ENCODE results near the gene POLR1A. TPM values are rescaled to one million over a fixed set of nuclear protein-coding genes. Genes with fewer than 3 reads are reported as not detected.

The POLR1A gene
- total RNA-seq, 1 donor from 2014 or later: 61.6 TPM

DNA sequence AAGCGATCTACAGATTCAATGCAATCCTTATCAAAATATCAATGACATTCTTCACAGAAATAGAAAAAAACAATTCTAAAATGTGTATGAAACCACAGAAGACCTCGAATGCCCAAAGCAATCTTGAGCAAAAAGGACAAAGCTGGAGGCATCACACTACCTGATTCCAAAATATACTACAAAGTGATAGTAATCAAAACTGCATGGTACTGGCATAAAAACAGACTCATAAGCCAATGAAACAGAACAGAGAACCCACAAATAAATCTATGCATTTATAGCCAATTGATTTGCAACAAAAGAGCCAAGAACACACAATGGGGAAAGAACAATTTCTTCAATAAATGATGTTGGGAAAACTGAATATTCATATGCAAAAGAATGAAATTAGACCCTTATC is 99.2 kb downstream of the POLR1A start:
- Mint-ChIP-seq H3K4me1 (peaks cover 7% of the 10 kb centered on the region), H3K9me3 (peaks cover 41% of the 10 kb centered on the region), H3K27ac (no peak overlapping the region), H3K27me3 (ENCODE audit: low read depth) (no peaks in the 10 kb centered on the region), H3K4me3 (no peak overlapping the region), H3K36me3 (peaks cover 20% of the 10 kb centered on the region)
- TF ChIP-seq, protein P1, sequence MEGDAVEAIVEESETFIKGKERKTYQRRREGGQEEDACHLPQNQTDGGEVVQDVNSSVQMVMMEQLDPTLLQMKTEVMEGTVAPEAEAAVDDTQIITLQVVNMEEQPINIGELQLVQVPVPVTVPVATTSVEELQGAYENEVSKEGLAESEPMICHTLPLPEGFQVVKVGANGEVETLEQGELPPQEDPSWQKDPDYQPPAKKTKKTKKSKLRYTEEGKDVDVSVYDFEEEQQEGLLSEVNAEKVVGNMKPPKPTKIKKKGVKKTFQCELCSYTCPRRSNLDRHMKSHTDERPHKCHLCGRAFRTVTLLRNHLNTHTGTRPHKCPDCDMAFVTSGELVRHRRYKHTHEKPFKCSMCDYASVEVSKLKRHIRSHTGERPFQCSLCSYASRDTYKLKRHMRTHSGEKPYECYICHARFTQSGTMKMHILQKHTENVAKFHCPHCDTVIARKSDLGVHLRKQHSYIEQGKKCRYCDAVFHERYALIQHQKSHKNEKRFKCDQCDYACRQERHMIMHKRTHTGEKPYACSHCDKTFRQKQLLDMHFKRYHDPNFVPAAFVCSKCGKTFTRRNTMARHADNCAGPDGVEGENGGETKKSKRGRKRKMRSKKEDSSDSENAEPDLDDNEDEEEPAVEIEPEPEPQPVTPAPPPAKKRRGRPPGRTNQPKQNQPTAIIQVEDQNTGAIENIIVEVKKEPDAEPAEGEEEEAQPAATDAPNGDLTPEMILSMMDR (IDR thresholded peaks at IDR 0.05; ENCODE audit: unreplicated experiment): no peak
- DNase-seq (ENCODE audit: low spot score in 2 of 2, unreplicated experiment in 2 of 2): no peak

DNA sequence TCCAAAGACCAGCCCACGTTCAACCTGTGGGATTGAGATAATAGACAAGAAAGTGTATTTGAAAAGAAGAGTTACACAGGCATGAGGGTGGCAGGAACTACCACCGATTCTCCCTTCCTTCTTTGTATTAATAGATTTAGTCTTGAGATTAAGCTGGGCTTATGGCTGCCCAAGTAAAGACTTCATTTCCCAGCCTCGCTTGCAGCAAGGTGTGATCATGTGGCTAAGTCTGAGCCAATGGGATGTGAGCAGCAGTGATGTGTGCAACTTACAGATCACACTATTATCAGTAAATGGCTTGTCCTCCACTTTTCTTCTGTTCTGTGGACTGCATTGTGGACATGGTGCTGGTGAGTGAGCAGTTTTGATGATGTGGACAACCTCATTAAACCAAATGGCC is 101.7 kb downstream of the POLR1A start:
- TF ChIP-seq, protein P1 (IDR thresholded peaks at IDR 0.05; ENCODE audit: unreplicated experiment): no peak
- H3K4me1 Mint-ChIP-seq: peaks cover 29% of the 10 kb centered on the region

DNA sequence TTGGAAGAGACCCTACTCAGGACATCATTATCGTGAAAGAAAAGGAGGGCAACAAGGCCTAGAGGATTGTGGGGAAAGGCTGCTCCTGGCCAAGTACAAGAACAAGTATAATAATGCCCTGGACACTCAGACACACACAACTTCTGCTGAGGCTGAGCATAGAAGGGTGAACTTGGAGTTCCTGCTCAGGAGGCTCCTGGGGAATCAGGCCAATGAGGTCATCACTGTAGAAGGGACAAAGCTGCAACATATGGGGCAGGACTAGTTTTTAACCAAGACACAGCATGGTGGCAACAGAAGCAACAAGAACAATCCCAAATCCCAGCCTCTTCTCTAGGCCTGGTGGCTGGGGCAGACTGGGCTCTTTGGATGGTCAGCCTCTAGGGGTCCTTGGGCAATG is 102.6 kb downstream of the POLR1A start:
- no peak for DNase-seq (ENCODE audit: low spot score in 2 of 2, unreplicated experiment in 2 of 2)
- Mint-ChIP-seq H3K27me3 (ENCODE audit: low read depth) (no peaks in the 10 kb centered on the region), H3K27ac (no peak overlapping the region), H3K9me3 (peaks cover 35% of the 10 kb centered on the region), H3K4me1 (peaks cover 36% of the 10 kb centered on the region), H3K36me3 (peaks cover 19% of the 10 kb centered on the region), H3K4me3 (no peak overlapping the region)
- TF ChIP-seq, protein P1 (IDR thresholded peaks at IDR 0.05; ENCODE audit: unreplicated experiment): no peak

More for the DNA sequence above, 101.7 kb downstream of the POLR1A start:
- H3K27me3 Mint-ChIP-seq (ENCODE audit: low read depth): no peaks in the 10 kb centered on the region
- peaks cover 39% of the 10 kb centered on the region for H3K9me3 Mint-ChIP-seq
- DNase-seq (ENCODE audit: low spot score in 2 of 2, unreplicated experiment in 2 of 2): no peak
- H3K27ac Mint-ChIP-seq: no peak overlapping the region
- peaks cover 20% of the 10 kb centered on the region for H3K36me3 Mint-ChIP-seq
- H3K4me3 Mint-ChIP-seq: no peak overlapping the region

DNA sequence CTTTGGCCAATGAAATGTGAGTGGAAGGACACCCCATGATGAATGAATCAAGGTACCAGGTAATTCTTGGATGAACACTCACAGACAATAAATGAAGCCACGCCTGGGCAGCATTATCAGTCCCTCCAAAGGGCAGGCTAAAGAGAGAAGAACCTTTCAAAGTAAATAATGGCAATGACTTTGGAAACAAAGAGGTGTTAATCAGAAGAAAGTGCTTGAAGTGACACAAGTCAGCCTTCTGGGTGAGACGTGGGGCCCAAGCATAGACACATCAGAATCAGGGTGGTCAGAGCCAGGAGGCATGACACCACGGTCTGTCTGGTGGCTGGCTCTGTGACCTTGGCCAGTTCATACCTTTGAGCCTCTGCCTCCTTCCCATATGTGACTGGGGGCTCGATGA is 103.3 kb downstream of the POLR1A start:
- Mint-ChIP-seq H3K27me3 (ENCODE audit: low read depth) (no peaks in the 10 kb centered on the region), H3K4me1 (peaks cover 43% of the 10 kb centered on the region), H3K27ac (no peak overlapping the region), H3K4me3 (no peak overlapping the region), H3K9me3 (peaks cover 28% of the 10 kb centered on the region), H3K36me3 (peaks cover 17% of the 10 kb centered on the region)
- TF ChIP-seq, protein P1 (IDR thresholded peaks at IDR 0.05; ENCODE audit: unreplicated experiment): no peak
- DNase-seq (ENCODE audit: low spot score in 2 of 2, unreplicated experiment in 2 of 2): no peak

DNA sequence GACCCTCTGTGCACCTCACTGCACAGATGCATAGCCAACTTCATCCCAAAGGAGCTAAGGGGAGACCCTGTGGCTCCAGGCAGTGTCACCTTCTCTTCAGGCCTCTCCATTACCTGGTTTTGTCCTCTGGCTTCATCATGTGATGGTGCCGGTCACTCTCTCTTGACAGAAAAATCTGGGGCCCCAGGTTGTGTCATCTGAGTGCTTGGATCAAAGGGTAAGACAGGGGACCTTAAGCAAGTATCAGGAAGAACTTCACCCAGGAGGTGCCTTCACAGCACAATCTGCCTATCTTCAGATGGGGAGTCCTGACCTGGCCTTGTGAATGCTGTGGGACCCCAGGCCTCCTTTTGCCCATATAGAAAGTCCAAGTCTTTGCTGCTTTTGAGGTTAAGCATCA is 104.4 kb downstream of the POLR1A start:
- Mint-ChIP-seq H3K36me3 (peaks cover 11% of the 10 kb centered on the region), H3K27ac (peak overlapping the region; percentile 99), H3K4me1 (peaks cover 54% of the 10 kb centered on the region), H3K4me3 (no peak overlapping the region), H3K9me3 (peaks cover 18% of the 10 kb centered on the region), H3K27me3 (ENCODE audit: low read depth) (no peaks in the 10 kb centered on the region)
- DNase-seq (ENCODE audit: low spot score in 2 of 2, unreplicated experiment in 2 of 2): no peak
- TF ChIP-seq, protein P1 (IDR thresholded peaks at IDR 0.05; ENCODE audit: unreplicated experiment): no peak

DNA sequence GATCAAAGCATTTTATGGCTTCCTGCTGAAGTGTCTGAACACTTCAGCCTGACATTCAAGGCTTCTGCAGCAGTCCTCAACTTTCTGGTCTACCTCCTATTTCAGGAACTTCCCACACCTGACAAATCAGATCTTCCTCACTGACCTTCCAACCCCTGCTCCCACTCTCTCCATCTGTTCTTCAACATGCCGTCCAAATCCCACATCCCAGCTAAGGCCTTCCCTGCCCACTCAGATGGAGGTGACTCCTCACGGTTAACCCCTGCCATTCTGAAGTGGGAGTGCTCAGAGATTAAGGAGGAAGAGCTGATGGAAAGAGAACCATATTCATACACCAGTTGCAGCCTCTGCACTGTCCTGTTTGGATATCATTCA is 104.8 kb downstream of the POLR1A start:
- Mint-ChIP-seq H3K9me3 (peaks cover 14% of the 10 kb centered on the region), H3K36me3 (peaks cover 8% of the 10 kb centered on the region), H3K4me3 (no peak overlapping the region), H3K27ac (peak overlapping the region; percentile 99), H3K4me1 (peaks cover 55% of the 10 kb centered on the region), H3K27me3 (ENCODE audit: low read depth) (no peaks in the 10 kb centered on the region)
- TF ChIP-seq, protein P1 (IDR thresholded peaks at IDR 0.05; ENCODE audit: unreplicated experiment): no peak
- DNase-seq (ENCODE audit: low spot score in 2 of 2, unreplicated experiment in 2 of 2): no peak

All from mesothelial cell of epicardium (in vitro differentiated cells).